HG03571 (cell line): Measurements from ENCODE around the gene NME7.
"Not testable (repeated sequence)": the region's sequence is repeated elsewhere in the genome, so short reads cannot be mapped to it uniquely, and the experiment has no call there.

Experiments
- ATAC-seq: cut with Tn5 transposase; IDR thresholded peaks from one replicate; pipeline ENCODE4 v1.9.1; 2021; ENCODE audit not compliant: unreplicated experiment

NME7 gene

DNA sequence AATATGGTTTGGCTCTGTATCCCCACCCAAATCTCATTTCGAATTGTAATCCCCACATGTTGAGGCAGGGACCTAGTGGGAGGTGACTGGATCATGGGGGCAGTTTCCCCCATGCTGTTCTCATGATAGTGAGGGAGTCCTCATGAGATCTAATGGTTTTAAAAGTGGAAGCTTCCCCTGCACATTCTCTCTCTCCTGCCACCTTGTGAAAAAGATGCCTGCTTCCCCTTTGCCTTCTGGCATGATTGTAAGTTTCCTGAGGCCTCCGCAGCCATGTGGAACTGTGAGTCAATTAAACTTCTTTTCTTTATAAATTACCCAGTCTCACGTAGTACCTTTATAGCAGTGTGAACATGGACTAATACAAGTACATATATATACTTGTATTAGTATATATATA, 25.5 kb downstream of the NME7 start:
- not testable (repeated sequence) for ATAC-seq

DNA sequence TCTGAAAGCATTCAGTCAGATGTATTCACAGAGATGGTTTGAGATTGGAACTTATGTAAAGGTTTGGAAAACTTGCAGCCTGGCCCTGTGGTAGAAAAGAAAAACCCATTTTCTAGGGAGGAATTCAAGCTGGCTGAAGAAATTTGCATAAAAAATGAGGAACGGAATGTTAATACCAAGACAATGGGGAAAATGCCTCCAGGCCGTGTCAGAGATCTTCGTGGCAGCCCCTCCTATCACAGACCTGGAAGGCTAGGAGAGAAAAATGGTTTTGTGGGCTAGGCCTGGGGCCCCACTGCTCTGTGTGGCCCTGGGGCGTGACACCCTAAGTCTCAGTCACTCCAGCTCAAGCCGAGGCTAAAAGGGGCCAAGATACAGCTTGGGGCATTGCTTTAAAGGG, 26.7 kb downstream of the NME7 start:
- ATAC-seq, result no peak

DNA sequence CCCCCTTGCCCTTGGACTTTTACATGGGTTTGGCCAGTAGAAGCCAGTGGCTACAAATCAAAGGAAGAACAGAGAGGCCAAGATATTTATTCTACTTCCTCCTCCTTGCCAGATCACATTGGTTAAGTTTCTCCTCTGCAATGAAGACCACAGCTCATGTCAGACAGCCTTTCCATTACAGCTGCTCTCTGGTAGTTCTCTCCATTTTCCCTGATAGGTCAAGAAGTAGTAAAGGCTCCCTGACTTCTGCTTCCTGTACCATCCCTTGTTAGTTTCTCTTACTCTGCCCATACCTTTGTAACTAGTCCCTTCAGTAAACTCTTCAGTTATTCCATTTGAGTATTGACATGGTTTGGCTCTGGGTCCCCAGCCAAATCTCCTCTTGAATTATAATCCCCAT, 27.8 kb downstream of the NME7 start:
- ATAC-seq, result no peak

DNA sequence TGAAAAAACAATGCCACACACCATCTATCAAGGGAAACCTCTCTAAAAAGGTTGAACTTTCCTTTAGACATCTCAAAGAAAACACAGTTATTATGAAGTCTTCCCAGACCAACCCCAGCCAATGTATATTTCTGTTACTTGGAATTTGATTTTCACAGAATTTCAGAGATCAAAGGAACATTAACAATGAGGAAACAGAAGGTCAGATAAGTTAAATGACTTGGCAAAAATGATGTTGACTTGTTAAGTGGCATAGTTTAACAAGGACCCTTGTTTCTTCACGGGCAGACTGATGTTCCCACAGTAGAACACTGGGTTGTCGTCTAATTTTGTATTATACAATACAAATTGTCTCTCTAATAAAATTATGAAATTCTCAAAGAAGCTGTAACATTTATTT, 29.0 kb downstream of the NME7 start:
- no peak for ATAC-seq

DNA sequence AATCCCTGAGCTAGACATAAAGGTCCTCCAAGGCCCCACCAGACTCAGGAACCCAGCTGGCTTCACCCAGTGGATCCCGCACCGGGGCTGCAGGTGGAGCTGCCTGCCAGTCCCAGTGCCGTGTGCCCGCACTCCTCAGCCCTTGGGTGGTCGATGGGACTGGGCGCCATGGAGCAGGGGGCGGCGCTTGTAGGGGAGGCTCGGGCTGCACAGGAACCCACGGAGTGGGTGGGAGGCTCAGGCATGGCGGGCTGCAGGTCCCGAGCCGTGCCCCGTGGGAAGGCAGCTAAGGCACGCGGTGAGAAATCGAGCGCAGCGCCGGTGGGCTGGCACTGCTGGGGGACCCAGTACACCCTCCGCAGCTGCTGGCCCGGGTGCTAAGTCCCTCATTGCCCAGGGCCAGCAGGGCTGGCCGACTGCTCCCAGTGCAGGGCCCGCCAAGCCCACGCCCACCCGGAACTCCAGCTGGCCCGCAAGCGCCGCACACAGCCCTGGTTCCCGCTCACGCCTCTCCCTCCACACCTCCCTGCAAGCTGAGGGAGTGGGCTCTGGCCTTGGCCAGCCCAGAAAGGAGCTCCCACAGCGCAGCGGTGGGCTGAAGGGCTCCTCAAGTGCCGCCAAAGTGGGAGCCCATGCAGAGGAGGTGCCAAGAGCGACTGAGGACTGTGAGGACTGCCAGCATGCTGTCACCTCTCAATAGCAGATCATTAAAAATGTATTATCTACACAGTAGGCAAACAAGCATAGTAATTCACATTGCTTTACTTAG, 30.5 kb downstream of the NME7 start:
- ATAC-seq, result not testable (repeated sequence)

DNA sequence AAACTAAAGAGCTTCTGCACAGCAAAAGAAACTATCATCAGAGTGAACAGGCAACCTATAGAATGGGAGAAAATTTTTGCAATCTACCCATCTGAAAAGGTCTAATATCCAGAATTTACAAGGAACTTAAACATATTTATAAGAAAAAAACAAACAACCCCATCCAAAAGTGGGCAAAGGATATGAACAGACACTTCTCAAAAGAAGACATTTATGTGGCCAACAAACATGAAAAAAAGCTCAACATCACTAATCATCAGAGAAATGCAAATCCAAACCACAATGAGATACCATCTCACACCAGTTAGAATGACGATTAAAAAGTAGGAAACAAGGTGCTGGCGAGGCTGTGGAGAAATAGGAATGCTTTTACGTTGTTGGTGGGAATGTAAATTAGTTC, 32.9 kb downstream of the NME7 start:
- ATAC-seq, result not testable (repeated sequence)

DNA sequence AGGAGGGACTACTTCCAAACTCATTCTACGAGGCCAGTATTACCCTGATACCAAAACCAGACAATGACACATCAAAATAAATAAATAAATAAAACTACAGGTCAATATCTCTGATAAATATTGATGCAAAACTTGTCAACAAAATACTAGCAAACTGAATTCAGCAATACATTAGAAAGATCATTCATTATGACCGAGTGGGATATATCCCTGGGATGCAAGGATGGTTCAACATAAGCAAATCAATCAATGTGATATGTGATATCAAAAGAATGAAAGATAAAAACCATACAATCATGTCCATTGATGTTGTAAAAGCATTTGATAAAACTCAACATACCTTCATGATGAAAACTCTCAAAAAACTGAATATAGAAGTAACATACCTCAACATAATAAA, 36.7 kb downstream of the NME7 start:
- ATAC-seq, result no peak

DNA sequence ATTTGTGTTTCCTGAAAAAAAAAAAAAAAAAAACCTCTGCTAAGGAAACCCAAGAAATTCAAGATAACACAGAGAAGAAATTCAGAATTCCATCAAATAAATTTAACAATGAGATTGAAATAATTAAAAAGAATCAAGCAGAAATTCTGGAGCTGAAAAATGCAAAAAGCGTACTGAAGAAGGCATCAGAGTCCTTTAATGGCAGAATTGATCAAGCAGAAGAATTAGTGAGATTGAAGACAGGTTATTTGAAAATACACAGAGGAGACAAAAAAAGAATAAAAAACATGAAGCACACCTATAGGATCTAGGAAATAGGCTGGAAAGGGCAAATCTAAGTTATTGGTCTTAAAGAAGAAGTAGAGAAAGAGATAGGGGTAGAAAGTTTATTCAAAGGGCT, 38.2 kb downstream of the NME7 start:
- no peak for ATAC-seq

DNA sequence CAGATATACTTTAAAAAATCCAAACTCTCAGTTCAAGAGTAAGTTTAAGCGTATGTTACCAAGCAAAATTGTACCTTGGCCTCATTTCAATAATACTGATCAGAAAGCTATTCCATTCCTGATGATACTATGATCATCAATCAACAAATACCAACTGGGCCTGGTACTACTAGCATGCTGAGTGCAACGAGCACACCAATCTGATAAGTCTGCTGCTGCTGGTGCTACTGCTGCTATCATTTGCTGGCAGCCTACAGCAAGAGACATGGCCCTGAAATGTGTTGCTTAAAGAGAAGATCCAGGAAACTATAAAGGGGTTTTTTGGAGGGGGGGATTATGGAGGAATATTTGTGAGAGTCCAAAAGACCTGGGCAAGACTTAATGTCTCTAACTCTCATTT, 39.7 kb downstream of the NME7 start:
- no peak for ATAC-seq

DNA sequence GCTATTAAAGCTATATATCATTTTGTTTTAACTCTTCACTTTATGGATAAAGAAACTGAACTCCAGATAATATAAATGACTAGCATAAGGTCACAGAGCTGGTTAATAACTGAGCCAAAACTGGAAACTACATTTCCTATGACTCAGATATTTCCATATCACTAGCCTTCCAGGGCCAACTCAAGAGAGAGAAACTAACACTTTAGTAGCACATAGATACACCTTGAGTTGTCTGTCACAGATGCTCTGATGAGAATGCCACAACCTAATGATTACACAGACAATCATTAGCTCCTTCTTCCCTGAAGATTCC, 40.7 kb downstream of the NME7 start:
- peak; percentile 89 for ATAC-seq

DNA sequence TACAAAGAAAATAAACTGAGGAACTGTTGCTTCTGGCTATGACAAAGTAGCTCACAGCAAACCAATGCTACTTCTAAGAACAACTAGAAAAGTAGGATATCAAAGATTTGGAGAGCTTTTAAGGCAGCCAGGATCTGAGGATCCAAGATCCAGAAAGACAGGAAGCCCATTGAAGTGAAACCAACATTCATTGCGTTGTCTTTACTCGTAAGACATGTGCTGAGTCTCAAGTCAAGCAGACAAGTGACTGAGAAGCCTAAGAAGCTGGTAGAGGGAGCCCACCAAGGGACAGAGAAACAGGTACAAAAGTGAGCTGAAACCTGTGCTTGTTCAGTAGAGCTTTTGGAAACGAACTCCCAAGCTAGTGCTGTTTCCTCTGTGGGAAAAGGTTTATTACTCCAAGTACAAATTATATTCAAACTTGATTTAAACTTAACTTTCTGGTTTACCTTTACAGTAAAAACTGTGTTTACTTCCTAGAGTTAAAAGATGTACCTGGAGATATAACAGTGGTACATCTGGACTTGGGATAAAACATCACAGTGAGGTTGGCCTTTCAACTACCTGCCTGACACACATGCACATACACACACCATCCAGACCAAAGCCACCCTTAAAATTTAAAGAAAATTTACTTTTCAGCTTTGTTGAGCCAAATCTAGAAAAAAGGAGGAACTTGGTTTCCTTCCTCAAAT, 41.2 kb downstream of the NME7 start:
- peak; percentile 38 for ATAC-seq

DNA sequence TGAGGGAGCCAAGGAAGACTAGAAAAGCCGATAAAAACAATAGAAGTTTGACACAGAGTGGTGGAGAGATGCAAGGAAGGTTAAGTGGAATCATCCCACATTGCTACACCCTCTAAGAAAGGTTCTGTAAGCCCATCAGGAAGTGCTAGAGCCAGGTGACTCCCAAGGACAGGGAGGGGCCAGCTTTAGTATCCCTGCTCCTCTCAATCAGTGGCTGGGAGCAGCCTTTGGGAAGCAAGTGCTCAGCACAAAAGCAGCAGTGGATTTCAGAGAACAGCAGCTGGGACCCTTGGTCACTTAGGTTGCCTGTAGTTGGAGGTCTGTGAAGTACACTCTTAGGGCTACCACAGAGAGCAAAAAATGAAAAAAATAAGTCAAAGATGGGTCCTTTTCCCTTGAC, 42.5 kb downstream of the NME7 start:
- no peak for ATAC-seq

DNA sequence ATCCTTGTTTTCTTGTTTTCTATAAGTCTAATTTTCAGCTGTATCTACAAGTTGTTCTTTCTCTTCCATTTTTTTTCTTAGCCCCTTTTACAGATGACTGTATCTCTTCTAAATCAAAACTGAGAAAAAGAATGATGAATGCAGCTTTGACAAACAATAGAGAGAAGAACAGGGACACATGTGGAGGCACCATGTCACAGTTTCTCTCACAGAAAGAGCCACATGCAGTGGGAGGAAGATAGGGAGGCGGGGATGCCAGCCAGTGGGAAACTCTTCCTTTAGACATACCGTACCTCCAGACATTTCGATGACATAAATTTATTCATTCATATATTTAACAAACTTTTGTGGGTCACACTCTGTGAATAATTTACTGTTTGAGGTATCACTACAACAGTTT, 45.5 kb downstream of the NME7 start:
- ATAC-seq, result no peak

DNA sequence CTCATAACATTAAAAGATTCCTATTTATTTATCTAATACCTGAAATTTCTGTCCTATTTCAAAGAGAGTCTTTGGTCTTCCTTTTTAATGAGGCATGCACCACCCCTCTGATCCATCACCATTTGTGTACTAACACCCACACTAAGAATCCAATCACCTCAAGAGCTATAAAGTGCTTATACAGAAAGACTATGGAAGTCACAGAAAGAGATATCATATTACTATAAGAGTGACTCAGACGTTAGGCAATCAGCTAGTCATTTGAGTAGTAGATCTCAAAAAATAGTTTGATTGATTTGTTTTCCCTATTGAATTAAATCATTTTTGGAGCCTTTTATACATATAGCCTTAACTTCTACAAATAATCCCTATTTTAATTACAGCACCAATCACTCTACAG, 46.1 kb downstream of the NME7 start:
- no peak for ATAC-seq

DNA sequence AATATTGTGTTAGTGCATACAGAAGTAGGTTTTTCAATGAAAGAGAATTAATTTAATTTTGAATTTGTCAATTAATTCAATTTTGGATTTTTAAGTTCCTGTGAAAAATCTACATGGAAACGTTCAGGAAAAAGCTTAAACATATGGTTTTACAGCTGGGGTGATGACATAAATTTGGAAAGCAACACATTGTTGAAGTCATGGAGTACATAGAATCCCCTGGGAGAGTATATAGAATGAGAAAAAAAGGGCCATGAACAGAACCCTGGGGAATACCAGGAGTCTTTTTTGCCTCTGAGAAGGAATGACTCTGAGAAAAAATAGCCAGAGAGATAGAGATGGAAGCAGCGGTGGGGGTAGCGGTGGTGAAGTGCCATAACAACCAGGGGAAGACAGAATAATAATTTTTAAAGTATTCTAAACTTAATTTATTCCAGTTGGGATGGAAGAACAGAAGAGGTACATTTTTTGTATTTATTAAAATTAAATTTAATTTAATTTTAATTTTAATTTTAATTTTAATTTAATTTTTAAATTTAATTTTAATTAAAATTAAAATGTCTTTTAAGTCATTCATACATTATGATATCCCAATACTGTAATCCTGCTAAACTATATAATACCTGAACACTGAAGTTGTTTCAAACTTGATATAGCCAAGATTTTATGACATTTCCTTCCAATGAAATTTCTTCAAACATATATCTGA, 48.9 kb downstream of the NME7 start:
- no peak for ATAC-seq

DNA sequence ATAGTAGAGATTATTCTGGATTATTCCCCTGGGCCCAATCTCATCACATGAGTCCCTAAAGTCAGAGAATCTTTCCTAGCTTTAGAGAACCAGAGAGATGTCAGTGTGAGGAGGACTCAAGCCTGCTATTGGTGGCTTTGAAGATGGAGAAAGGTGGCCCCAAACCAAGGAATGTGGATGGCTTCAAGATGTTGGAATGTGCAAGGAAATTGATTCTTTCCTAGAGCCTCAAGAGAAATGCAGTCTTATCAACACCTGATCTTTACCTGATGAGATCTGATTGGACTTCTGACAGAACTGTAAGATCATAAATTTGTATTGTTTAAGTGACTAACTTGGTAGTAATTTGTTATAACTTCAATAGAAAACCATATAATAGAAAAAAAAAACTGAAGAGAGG, 51.0 kb downstream of the NME7 start:
- ATAC-seq, result no peak

DNA sequence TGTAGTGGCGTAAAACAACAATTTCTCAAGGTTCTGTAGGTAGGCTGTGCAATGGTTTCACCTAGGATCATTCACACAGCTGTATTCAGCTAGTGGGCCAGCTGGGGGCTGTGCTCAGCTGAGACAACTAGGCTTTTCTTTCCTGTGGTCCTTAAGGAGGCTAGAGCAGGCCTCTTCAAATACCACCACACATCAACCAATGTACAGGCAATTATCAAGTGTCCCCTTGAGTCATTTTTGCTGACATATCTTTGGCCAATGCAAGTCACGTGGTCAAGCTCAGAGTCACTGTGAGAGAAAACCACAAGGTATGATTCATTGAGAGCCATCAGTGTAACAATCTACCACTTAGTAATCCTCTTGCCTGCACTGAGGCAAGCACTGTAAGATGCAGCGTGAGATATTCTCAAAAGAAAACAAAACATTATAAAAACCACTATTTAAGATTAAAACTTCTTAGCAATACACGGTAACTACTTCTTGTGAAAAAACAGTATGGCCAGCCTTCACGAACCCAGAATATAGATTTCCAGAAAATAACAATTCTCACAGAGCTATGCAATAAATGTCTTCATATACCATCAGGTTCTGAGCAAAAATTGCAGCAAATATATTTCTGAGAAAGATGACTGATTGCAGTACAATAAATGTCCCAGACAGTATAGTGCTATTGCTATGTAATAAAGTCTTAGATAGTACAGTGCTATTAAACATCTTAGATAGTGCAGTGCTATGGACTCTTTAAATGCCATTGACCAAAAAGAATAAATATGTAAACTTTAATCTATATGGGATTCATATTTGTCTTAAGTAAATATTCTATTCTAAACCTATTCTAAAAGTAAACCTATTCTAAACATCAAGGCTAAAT, 55.3 kb downstream of the NME7 start:
- no peak for ATAC-seq

DNA sequence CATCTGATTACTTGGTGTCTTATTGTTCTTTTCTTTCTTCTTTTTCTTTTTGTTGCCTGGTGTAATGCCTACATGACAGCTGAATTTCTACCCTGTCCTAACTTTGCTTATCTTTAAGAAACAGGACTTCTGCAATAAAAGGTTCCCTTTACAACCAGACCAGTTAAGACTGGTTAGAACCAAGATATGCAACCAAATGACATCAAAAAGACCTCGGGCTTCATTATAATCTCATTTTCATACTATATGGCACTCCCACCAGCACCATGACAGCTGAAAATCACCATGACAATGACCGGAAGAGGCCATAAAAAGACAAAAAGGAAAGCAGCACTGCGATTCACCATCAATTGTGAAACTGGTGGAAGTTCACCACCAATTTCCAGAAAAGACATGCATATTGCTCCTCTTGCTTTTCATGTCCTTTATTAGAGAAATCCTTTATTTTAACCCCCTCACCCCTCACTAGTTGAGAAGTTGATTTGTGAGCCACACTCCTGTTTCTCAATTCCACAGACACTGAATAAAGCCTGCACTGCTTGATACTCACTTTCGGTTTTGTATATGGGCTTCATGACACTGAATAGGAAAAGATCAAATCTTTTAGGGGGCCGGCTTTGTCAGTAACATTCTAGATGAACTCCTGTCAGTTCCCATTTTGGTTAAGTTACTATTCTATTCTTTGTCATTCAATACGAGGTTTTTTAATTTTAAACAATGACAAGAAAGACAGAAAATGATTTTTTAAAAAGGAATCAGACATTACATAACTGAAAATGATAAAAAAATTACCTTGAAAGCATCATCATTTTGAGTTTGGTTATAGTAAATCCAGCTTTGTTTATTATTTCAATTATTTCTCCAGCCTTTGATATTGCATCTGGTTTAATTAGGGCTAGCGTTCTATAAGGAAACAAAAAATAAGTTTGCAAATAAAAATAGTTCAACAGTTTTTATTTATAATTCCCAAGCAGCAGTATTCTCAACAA, 58.1 kb downstream of the NME7 start:
- ATAC-seq, result no peak

DNA sequence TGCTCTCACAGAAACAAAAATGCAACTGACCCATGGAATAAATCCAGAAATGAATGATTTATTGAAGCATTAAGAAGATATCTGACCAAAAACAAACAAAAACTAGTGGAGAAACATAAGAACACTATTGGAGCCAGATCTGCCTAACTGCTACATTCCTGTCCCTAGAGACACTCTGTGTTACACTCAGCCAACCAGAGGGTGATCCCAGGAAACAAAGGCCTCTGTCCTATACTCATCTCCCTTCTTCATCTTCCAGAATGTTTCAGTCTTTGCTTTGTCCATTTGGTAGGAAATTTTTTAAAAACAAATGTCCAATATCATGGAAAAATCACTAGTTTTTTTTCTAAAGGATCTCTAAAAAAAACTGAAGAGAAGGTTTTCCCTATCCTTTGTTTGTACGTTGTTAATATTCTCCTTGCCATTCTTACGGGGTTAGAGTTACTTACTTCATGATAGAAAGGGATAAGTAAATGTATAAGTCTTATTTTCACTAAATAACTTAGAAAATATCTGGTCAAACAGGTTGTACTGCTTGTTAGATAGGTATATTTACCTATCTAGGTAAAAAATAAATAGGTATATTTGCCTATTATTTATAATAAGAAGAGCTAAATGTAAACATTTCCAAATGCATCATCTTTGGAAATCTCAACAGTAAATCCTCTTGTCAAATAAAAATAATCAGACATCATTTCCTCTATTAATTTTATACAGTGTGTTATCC, 59.1 kb downstream of the NME7 start:
- ATAC-seq, result no peak
